Colon (tissue), 2 donors: ENCODE measurements around the gene SCAPER.

Experiments
- FAIRE-seq: peaks from 2 replicates; lab custom pipeline; 2012; peaks lifted over from hg19 to GRCh38; lab: Jason Lieb, UNC
- donor health status: control.
- donor health status: control.

Gene SCAPER, protein sequence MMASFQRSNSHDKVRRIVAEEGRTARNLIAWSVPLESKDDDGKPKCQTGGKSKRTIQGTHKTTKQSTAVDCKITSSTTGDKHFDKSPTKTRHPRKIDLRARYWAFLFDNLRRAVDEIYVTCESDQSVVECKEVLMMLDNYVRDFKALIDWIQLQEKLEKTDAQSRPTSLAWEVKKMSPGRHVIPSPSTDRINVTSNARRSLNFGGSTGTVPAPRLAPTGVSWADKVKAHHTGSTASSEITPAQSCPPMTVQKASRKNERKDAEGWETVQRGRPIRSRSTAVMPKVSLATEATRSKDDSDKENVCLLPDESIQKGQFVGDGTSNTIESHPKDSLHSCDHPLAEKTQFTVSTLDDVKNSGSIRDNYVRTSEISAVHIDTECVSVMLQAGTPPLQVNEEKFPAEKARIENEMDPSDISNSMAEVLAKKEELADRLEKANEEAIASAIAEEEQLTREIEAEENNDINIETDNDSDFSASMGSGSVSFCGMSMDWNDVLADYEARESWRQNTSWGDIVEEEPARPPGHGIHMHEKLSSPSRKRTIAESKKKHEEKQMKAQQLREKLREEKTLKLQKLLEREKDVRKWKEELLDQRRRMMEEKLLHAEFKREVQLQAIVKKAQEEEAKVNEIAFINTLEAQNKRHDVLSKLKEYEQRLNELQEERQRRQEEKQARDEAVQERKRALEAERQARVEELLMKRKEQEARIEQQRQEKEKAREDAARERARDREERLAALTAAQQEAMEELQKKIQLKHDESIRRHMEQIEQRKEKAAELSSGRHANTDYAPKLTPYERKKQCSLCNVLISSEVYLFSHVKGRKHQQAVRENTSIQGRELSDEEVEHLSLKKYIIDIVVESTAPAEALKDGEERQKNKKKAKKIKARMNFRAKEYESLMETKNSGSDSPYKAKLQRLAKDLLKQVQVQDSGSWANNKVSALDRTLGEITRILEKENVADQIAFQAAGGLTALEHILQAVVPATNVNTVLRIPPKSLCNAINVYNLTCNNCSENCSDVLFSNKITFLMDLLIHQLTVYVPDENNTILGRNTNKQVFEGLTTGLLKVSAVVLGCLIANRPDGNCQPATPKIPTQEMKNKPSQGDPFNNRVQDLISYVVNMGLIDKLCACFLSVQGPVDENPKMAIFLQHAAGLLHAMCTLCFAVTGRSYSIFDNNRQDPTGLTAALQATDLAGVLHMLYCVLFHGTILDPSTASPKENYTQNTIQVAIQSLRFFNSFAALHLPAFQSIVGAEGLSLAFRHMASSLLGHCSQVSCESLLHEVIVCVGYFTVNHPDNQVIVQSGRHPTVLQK (N-terminal part only)

DNA sequence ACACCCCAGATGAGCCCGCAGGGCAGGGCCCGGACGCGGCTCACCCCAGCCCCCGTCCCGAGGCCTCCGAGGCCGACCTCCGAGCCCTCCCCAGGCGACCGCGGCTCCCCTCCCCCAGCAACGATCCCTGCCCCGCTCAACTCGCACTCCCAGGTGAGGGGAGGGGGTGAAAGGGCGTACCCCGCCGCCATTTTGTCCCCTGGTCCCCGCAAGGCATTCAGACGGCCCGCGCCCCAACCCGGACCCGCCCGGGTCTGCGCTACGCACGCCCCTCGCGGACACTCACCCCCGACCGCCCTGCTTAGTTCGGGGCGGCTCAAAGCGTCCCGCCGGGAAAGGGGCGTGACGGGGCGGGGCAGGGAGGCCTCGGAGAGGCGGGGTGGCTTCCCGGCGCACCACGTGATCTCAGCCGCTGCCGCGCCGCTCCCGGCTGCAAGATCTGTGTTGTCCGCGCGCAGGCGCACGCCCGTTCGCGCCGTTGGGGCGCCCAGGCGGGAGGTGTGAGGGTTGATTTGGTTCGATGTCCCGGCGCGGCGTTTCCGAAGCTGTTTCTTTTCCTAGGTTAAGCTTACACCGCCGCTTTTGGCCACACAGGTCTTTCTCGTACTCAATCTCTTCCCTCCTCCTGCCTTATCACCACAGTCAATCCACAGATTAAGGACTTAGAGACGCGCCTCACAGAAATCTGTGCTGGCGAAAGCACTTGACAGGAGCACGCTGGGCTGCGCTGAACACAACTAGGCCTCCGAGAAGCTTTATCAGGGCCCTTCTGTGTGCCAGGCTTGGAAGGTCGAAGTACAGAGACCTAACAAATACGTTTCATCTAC is at the start of gene SCAPER:
SCAPER (minus strand) TSS at position 328 of the 827 bp plus-strand sequence. CDS start 21,523 bp downstream, outside the sequence.
- FAIRE-seq = no peak

DNA sequence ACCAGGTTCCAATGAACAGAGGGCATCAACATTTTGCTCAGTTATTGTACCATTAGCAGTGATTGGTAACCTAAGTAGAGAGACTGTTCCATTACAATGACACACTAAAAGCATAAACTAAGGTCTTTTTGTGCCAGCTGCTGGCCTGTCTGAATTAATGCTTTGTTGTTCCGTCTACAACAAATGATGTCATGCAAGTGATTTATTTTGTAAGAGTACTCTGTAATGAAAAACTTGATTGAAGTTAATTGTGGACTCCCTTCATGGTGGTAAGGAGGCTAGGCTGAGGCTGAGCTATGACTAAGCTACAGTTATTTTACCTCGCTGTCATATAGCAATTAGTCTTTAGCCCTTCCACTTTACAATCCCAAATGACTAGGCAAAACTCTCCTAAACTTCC is 49.6 kb upstream of the SCAPER start:
- no peak for FAIRE-seq

DNA sequence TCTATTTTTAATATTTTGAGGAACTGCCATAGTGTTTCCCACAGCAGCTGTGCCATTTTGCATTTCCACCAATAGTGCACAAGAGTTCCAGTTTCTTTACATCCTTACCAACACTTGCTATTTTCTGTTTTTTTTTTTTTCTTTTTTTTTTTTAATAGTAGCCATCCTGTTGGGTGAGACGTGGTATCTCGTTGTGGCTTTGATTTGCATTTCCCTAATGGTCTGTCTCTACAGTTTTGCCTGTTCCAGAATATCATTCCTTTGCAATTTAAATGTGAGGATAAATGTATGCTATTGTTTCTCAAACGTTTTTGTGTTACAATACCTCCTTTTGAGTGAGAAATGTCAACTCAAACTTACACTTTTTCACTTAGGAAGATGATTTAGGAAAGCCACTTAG is 48.8 kb upstream of the SCAPER start:
- FAIRE-seq = no peak

DNA sequence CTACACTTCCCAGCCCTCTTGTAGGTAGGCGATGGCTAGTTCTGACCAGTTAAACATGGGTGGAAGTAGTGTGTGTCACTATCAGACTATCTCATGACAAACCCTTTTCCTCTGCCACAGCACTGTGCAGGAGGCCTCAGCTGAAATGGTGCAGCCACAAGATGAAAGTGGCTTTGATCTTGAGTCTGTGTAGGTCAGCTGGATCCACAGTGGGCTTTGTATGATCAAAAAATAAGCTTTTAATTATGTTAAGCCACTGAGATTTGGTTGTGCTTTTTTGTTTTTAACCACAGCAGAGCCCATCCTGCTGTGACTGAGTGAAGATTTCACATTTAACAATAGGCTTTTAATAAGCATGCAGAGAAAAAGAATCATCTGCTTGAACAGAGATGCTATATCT is 46.1 kb upstream of the SCAPER start:
- no peak for FAIRE-seq

DNA sequence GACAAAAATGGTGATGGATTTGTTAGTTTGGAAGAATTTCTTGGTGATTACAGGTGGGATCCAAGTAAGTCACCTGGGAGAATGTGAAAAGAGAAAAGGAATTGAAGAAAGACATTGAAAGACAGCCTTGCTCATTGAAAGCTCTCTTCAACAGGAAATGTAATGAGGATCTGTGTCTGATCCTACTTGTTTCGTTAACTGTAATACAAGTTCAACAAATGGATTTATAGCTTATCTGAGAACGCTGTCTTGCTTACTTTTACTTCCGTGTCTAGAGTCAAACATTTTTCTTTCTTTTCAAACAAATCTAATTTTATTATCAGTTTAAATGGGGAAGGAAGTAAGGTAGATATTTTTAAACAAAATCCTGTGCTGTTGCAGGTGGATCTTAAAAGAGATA is 42.3 kb upstream of the SCAPER start:
- no peak for FAIRE-seq

DNA sequence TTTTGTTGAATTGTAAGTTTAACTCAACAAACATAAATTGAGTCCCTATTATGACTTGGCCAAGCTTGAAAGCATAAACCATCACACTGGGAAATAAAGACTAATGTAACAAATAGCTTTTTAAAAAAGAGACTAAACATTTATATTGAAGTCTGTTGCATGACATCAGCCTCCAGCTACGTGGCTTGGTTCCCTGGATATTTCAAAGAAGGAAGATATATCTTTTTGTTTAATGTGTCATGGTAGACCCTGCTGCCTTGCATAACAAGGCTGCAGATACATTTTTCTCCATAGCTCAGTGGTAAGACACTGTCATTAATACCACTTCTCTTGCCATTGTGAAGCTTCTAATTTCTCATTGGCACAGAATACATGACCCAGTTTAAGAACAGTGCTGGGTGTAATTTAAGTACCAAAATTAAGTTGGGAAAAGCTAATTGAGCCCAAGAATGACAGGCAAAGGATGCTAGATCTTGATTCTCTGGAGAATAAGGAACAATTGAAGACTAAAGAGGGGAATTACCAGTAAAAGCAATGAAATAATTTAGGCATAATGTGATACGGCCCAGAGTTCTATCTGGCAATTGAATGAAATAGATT is 40.5 kb upstream of the SCAPER start:
- FAIRE-seq = no peak

DNA sequence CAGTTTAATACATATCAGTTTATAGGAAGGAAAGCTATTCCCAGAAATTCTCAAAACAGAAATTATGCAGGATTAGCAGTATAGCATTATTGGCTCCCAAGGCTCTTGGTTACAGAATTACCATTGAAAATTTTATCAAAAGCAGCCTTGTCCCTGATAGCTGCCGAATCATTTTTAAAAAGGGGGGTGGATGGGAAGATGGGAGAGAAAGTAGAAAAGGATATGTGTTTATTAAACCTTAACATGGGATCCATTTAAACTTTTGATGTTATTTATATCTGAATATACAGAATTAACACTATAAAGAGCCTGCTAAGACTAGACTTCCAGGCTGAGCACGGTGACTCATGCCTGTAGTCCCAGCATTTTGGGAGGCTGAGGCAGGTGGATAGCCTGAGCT is 37.2 kb upstream of the SCAPER start:
- FAIRE-seq = no peak

DNA sequence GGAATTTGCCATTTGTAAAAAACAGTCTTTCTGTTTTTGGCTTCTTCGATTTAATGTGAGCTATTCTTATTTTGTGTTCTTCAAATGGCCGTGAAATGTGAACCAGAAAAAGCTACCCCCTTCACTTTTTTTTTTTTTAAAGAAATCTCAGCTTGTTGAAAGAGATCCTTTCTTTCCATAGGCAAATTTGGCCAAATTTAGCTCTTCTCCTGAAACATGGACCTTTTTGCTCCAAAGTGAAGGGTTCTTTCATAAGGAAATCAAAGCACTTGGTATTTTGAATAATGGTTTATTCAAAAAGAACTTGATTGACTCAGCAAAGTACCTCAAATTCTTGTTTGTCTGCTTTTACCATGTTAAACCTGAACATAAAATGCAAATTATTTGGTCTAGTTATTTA is 36.5 kb upstream of the SCAPER start:
- FAIRE-seq = no peak

DNA sequence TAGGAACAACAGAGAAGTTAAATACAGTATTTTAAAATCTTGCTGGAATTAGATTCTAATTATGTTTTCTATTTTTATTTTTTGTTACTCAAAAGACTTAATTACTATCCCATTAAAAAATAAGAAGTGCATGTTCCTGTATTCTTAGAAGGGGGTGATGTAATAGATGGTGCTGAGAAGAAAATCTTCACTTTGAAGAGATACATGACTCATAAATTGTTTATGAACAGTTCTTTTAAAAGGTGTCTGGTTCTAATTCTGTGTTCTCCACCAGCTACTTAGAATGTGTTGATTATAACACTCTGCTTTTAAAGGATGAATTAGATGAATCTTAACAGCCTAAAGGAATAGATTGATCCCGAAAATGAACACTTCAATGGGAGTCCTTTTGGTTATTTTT is 34.6 kb upstream of the SCAPER start:
- FAIRE-seq = no peak

DNA sequence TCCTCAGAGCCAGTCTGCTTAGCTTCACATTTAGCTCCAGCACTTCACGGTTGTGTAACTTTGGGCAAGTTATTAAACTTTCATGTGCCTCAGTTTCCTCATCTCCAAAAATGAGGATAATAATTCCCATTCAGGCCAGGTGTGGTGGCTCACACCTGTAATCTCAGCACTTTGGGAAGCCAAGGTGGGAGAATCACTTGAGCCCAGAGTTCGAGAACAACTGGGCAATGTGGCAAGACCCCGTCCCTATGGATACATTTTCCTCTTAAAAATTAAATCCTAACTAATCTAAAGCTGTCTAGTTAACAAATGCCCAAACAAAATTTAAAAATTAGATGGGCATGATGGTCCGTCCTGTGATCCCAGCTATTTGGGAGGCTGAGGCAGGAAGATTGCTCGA is 33.6 kb upstream of the SCAPER start:
- FAIRE-seq = no peak

DNA sequence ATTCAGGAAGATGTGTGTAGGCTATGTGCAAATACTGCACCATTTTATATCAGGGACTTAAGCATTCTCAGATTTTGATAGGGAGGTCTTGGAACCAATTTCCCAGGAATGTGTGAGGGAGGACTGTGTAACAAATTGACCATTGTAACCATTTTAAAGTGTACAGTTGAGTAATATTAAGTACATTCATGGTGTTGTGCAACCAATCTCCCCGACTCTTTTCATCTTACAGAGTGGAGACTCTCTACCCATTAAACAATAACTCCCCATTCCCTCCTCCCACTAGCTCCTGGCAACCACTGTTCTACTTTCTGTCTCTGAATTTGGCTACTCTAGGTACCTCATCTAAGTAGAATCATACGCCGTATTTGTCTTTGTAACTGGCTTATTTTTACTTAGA is 31.5 kb upstream of the SCAPER start:
- no peak for FAIRE-seq

DNA sequence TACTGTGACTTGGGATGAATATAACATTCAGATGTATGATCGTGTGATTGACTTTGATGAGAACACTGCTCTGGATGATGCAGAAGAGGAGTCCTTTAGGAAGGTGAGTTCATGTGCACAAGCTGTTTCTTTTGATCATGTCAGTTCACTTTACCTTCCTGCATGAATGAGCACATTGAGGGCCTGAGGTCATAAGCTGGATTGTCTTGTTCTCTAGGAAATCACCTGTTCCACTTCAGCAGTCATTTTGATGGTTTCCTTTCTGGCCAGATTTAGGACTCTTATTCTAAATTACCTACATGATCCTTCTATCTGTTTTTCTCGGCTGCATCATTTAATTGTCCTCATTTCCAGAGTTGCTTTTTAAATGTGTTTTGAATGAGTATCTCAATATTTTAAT is 30.5 kb upstream of the SCAPER start:
- no peak for FAIRE-seq

DNA sequence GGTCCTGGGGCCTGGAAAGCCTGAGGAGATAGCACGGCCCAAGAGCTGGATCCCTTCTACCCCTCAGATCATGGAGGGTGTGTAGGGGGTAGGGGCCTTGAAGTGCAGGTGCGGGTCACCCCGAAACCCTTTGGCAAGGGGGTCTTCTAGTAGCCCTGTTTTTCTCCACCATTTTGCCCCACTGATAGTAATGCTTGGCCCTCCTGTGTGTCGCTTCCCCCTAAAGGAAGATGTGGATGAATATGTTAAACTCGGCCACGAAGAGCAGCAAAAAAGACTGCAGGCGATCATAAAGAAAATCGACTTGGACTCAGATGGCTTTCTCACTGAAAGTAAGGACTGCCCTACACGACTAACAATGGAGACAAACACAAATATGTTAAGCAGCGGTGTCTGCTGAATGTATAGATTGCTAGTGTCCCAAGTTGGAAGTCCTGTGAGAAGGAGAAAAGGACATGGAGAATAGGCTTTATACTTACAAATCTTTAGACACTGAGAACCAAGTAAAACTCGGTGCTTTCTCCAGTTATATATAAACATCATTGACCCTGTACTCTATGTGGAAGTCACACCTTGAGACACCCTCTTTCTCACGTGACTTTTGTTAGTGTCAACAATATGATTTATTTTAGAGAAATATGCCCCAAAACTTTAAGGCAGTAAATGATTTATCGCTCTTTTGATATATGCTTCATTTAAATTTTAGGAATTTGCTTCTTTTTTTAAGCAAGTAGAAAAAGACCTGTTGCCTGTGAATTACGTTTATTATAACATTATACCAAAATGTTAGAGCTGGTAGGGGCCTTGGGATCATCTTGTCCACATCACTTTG is 27.2 kb upstream of the SCAPER start:
- FAIRE-seq = no peak

DNA sequence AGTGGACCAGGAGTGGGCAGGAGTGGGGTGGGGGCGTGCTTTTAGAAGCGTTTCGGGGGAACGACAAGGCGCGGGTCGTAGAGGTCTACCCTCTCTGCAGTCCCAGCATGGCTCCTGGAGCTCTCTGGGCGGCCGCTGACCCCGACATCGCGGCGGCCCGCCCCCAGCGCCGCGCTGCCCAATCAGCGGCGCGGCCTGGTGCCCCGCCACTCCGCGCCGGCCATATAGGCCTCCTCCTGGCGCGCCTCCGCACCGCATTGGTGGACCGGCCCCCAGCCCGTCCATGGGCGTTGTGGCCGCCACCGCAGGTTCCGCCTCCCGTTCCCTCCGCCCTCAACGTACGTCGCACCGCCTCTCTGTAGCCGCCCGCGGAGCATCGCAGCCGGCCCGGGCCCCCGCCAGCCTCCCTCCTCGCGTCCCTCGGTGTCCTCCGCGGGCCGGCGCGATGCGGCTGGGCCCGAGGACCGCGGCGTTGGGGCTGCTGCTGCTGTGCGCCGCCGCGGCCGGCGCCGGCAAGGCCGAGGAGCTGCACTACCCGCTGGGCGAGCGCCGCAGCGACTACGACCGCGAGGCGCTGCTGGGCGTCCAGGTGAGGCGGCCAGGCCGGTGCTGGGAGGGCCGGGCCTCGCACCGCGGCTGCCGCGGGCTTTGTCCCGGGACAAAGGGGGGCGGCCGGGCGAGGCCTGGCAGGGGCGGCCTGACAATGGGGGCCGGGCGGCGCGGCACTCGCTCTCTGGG is 26.4 kb upstream of the SCAPER start, which contains the start of gene RCN2:
RCN2 (plus strand) TSS at position 353 of the 738 bp plus-strand sequence; CDS start at position 446, 93 bp downstream.
- no peak for FAIRE-seq

DNA sequence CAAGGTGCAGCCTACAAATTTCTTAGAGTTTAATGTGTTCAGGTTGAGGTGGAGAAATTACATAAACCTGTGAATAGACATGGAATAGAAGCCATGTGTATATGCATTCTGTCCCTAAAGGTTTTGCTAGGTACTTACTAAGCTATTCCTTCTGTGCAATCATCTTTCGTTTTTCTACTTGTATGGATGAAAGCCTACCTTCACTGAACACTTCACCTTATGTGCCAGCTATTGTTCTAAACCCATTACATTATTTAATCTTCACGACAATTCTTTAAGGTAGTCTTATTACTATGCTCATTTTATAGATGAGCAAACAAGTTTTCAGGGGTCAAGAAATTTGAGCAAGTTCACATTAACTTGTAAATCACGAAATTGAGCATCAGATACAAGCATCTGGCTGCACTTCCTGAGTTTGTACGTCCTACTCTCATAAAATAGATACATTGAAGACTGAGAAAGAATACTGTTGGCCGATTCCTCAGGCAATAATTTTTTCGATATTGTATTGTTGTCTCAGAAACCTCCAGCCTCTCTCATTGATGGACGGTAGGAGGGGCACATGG is 25.8 kb upstream of the SCAPER start:
- FAIRE-seq = no peak

DNA sequence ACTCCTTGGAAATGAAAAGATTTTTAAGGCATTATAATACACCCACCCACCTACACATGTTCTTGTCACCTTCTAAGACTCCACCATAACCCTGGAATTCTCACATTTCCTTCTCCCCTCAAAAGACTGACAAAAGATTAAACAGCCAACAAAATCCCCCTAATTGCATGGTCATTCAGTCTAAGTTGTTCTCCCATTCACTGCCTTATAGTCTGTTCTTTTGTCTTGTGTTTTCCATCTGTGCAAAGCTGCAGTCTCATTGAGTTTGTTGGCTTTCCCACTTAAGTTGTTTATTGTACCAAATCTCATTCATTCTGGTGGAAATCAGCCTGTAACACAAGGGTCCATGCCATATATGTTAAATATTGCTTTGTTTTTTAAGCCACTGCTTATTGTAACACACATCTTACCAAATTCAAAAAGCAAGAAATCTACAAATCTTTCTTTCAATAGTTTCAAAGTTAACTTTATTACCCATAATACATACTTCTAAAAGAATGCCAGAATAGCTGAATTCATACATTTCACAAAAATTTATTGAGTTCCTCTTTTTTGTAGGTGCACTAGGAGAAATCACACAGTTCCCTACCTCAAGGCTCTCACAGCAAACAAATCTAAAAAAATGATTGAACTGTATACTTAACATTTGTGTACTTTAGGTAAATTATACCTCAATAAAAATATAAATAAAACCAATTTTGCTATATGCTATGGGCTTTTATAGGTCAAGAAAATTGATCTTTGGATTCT is 24.0 kb upstream of the SCAPER start:
- no peak for FAIRE-seq

DNA sequence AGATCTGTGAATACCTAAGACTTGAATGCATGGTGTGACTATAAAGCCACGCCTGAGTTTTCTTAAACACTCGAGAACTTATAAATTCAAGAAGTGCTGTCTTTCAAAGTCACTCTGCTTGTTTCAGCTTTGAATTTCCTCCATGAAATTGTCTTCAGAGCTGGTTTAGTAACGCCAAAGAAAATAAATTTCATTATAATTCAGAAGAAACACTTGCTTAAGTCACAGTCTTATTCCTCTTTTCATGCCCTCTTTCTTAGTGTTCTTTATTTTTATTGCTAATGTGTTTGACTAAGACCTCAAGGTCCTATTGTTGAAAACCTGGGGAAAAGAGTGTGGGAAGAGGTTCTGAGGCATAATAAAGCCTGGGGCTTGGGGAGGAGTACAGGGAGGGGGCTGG is 23.1 kb upstream of the SCAPER start:
- FAIRE-seq = no peak

DNA sequence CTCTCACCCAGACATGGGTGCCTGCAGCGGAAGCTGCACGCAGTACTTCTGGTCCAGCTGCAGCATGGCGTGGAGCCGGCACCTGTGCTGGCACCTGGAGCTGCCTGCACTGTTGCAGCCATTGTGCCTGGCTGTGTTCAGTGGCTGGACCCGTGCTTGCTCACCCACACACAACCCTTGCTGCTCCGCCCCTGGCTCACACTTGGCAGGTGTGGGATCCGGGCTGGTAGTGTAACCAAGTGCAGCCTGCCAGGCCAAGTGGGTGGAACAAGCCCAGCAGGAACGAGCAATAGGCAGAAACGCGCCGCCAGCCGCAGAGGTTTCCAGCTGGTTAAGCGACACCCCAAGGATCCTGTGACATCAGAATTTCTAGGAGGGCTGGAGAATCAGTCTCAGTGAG is 11.2 kb upstream of the SCAPER start:
- no peak for FAIRE-seq
